ENCODE results near the gene RD3L. TPM values are rescaled to one million over a fixed set of nuclear protein-coding genes. Genes with fewer than 3 reads are reported as not detected.

RD3L gene
- total and polyA plus RNA-seq, 2 of the 13 experiments (the other 11 are each of a cell fraction or from before 2014, with no cell fraction given): not detected

DNA sequence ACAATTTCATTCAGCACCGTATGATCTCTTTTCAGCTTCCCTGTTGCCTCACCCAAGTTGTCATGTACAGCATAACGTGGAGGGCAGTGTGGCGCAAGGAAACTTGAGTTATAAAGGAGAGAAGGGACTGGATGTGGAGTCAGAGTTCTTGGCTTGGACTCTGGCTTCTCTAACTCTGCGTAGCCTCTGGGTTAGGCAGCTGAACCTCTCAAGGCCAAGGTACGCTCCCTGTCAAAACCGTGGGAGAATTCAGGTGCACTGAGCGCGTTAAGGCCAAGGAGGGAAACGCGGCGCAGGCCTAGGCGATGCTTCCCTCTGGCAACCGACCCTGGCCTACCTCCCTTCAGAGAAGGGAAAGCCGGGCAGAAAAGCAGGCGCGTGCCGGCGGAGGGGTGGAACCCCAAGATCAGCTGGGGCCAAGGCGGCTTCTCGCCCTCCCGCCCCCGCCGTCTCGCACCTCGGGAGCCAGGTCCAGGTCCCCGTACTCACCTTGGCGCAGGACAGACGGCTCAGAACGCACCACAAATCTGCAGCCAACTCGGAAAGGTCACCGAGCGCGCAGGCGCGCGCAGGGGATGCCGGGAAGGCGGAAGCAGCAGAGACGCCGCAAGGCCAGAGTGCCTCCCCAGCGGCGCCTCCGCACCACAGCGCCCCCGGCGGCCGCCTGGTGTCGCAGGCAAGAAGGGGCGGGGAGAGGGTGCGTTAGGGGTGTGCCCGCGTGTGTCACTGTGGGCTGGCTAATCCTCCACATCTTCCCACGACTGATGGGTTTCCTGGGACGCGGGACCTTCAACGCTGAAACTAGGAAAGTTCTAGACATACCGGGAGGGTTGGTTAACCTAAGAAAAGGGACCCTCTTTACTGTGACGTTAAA lies 21.1 kb downstream of the RD3L start (continued):
- TF ChIP-seq, protein P1, sequence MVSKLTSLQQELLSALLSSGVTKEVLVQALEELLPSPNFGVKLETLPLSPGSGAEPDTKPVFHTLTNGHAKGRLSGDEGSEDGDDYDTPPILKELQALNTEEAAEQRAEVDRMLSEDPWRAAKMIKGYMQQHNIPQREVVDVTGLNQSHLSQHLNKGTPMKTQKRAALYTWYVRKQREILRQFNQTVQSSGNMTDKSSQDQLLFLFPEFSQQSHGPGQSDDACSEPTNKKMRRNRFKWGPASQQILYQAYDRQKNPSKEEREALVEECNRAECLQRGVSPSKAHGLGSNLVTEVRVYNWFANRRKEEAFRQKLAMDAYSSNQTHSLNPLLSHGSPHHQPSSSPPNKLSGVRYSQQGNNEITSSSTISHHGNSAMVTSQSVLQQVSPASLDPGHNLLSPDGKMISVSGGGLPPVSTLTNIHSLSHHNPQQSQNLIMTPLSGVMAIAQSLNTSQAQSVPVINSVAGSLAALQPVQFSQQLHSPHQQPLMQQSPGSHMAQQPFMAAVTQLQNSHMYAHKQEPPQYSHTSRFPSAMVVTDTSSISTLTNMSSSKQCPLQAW (CRISPR knock-in tag; IDR thresholded peaks at IDR 0.05): peak; percentile 76; the same call in 1 of the 2 replicates
- TF ChIP-seq ZNF766 (CRISPR knock-in tag; IDR thresholded peaks at IDR 0.05; ENCODE audit: borderline replicate concordance): 0 out of 2 replicates have a peak, but pooled peaks have one; percentile 62
- TF ChIP-seq GFI1 (CRISPR knock-in tag; IDR thresholded peaks at IDR 0.05; ENCODE audit: borderline replicate concordance): no peak; the same call in 1 of the 2 replicates
- TF ChIP-seq, protein P2, sequence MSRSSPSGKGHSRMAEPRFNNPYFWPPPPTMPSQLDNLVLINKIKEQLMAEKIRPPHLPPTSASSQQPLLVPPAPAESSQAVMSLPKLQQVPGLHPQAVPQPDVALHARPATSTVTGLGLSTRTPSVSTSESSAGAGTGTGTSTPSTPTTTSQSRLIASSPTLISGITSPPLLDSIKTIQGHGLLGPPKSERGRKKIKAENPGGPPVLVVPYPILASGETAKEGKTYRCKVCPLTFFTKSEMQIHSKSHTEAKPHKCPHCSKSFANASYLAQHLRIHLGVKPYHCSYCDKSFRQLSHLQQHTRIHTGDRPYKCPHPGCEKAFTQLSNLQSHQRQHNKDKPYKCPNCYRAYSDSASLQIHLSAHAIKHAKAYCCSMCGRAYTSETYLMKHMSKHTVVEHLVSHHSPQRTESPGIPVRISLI (CRISPR knock-in tag; IDR thresholded peaks at IDR 0.05; ENCODE audit: borderline replicate concordance): no peak
- TF ChIP-seq, protein P3, sequence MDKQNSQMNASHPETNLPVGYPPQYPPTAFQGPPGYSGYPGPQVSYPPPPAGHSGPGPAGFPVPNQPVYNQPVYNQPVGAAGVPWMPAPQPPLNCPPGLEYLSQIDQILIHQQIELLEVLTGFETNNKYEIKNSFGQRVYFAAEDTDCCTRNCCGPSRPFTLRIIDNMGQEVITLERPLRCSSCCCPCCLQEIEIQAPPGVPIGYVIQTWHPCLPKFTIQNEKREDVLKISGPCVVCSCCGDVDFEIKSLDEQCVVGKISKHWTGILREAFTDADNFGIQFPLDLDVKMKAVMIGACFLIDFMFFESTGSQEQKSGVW (CRISPR knock-in tag; IDR thresholded peaks at IDR 0.05; ENCODE audit: borderline replicate concordance): no peak
- peak; percentile 99 for TF ChIP-seq ZNF350 (CRISPR knock-in tag; IDR thresholded peaks at IDR 0.05; ENCODE audit: borderline replicate concordance, low read depth)
- TF ChIP-seq, protein P4, sequence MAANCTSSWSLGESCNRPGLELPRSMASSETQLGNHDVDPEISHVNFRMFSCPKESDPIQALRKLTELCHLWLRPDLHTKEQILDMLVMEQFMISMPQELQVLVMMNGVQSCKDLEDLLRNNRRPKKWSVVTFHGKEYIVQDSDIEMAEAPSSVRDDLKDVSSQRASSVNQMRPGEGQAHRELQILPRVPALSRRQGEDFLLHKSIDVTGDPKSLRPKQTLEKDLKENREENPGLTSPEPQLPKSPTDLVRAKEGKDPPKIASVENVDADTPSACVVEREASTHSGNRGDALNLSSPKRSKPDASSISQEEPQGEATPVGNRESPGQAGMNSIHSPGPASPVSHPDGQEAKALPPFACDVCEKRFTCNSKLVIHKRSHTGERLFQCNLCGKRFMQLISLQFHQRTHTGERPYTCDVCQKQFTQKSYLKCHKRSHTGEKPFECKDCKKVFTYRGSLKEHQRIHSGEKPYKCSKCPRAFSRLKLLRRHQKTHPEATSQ (CRISPR knock-in tag; IDR thresholded peaks at IDR 0.05; ENCODE audit: borderline replicate concordance): 0 out of 2 replicates have a peak, but pooled peaks have one; percentile 50
- 0 out of 2 replicates have a peak, but pooled peaks have one; percentile 70 for TF ChIP-seq SMAD3 (CRISPR knock-in tag; IDR thresholded peaks at IDR 0.05)
- TF ChIP-seq CC2D1A (CRISPR knock-in tag; IDR thresholded peaks at IDR 0.05): 0 out of 2 replicates have a peak, but pooled peaks have one; percentile 95
- peak; percentile 46; the same call in 1 of the 2 replicates for TF ChIP-seq ZNF124 (CRISPR knock-in tag; IDR thresholded peaks at IDR 0.05)
- no peak; the same call in none of the 2 replicates for TF ChIP-seq SALL1 (CRISPR knock-in tag; IDR thresholded peaks at IDR 0.05)
- TF ChIP-seq KDM1A (CRISPR knock-in tag; IDR thresholded peaks at IDR 0.05): no peak
- TF ChIP-seq ZNF788 (CRISPR knock-in tag; IDR thresholded peaks at IDR 0.05; ENCODE audit: borderline replicate concordance): peak; percentile 81
- TF ChIP-seq IRX3 (CRISPR knock-in tag; IDR thresholded peaks at IDR 0.05; ENCODE audit: borderline replicate concordance, low read depth): 0 out of 2 replicates have a peak, but pooled peaks have one; percentile 25
- TF ChIP-seq SETDB1 (CRISPR knock-in tag; IDR thresholded peaks at IDR 0.05; ENCODE audit: borderline replicate concordance): no peak
- 0 out of 2 replicates have a peak, but pooled peaks have one; percentile 31 for TF ChIP-seq ZNF567 (CRISPR knock-in tag; IDR thresholded peaks at IDR 0.05; ENCODE audit: borderline replicate concordance)
- TF ChIP-seq POLR2AphosphoS2 (IDR thresholded peaks at IDR 0.05; ENCODE audit: low read depth, low read length): no peak
- no peak for TF ChIP-seq KLF15 (CRISPR knock-in tag; IDR thresholded peaks at IDR 0.05; ENCODE audit: borderline replicate concordance)
- TF ChIP-seq ZNF598 (CRISPR knock-in tag; IDR thresholded peaks at IDR 0.05; ENCODE audit: borderline replicate concordance): peak; percentile 65; the same call in 1 of the 2 replicates
- TF ChIP-seq PRMT3 (CRISPR knock-in tag; IDR thresholded peaks at IDR 0.05; ENCODE audit: borderline replicate concordance, low read depth): peak; percentile 16; the same call in 1 of the 2 replicates
- peak; percentile 72 for TF ChIP-seq YY1 (IDR thresholded peaks at IDR 0.05; ENCODE audit: insufficient read depth, insufficient replicate concordance, low read depth, low read length)
